OCI-LY7 (cell line): ENCODE measurements around the gene LANCL2.
"Not testable (repeated sequence)": the region's sequence is repeated elsewhere in the genome, so short reads cannot be mapped to it uniquely, and the experiment has no call there.

Source experiments
- CTCF ChIP-seq: fragments of 200-600 bp; sonication (generic); conservative IDR thresholded peaks from 2 replicates; pipeline ENCODE4 v1.5.1; 2014; ENCODE audit warnings: mild to moderate bottlenecking, antibody characterized with exemption, low read length, moderate library complexity, mixed read lengths
- EZH2phosphoT487 ChIP-seq: fragments of 200-600 bp; sonication (generic); IDR thresholded peaks from 2 replicates; pipeline ENCODE4 v1.6.1; 2018; ENCODE audit warnings: low read depth, borderline replicate concordance, mild to moderate bottlenecking, mixed run types, antibody characterized with exemption, low read length, moderate library complexity, mixed read lengths

GRCh38 chr7:55402506-55402905, 37.4 kb downstream of the LANCL2 start:
- not testable (repeated sequence) for TF ChIP-seq CTCF, EZH2phosphoT487
